Body of pancreas (tissue), 4 donors: ENCODE results near the gene CYP2U1. TPM values are rescaled to one million over a fixed set of nuclear protein-coding genes. Genes with fewer than 3 reads are reported as not detected.
A peak's percentile ranks its signal among the peaks of the same experiment; 100 is the strongest.

Experiments
- ATAC-seq: fragments of 150-250 bp; one replicate; pipeline ENCODE4 v1.9.1; 2016
- DNase-seq, 4 donors: peaks; one replicate each; pipeline ENCODE4 v3.0.0-alpha.2; 2019
- H3K27ac ChIP-seq, 4 donors: fragments of 200-600 bp; sonication (generic); 1 replicate in 3 of 4; 2 replicates in 1 of 4; pipeline versions ENCODE4 v1.5.1 to v1.6.1; 2016 to 2019; ENCODE audit warnings: mild to moderate bottlenecking in 1 of 4, mixed read lengths in 1 of 4, moderate library complexity in 1 of 4
- H3K27me3 ChIP-seq, 2 donors: fragments of 200-600 bp; sonication (generic); one replicate each; pipeline ENCODE4 v1.6.0; 2016; ENCODE audit warnings: mild to moderate bottlenecking in 1 of 2
- H3K36me3 ChIP-seq, 2 donors: fragments of 200-600 bp; sonication (generic); replicated peaks in 1 of 2; 2 replicates each; pipeline ENCODE4 v1.5.1; 2016; ENCODE audit warnings: low read depth in 2 of 2; ENCODE audit not compliant: insufficient read depth in 1 of 2
- H3K4me1 ChIP-seq: fragments of 200-600 bp; sonication (generic); one replicate; pipeline ENCODE4 v1.6.0; 2016
- H3K4me3 ChIP-seq, 2 donors: fragments of 200-600 bp; sonication (generic); 1 replicate in 1 of 2; 2 replicates in 1 of 2; pipeline ENCODE4 v1.5.1; 2016 to 2019
- H3K9me3 ChIP-seq, 3 donors: fragments of 200-600 bp; sonication (generic); 1 replicate in 2 of 3; 2 replicates in 1 of 3; pipeline ENCODE4 v1.5.1; 2016
- CTCF ChIP-seq, 7 experiments: fragments of 450-650 bp in 4 of 7; fragments of 200-600 bp in 3 of 7; sonication (generic) in 3 of 7; IDR thresholded peaks; one replicate each; pipeline ENCODE4 v1.5.1; 2016 to 2019; ENCODE audit warnings: antibody characterized with exemption in 7 of 7
- POLR2A ChIP-seq, 3 donors: fragments of 450-650 bp; IDR thresholded peaks; one replicate each; pipeline ENCODE4 v1.6.1; 2016; ENCODE audit warnings: antibody characterized with exemption in 3 of 3, mild to moderate bottlenecking in 2 of 3
- whole genome bisulfite sequencing, 2 donors: methylation state at CpG; one replicate each; pipeline ENCODE4 v1.1.5; 2017; 5-methylcytosine and 5-hydroxymethylcytosine counted together
- intact Hi-C: fragments of 100-400 bp; cut with DNase I; formaldehyde crosslinking; loops from one replicate; pipeline ENCODE4 v1.15.1; 2023
- total RNA-seq, 2 donors: library from RNA; depleted of rRNA; stranded (reverse); fragments of >200 nt; gene quantifications; one replicate each; pipeline ENCODE4 v1.1.0, GENCODE V29; 2016

CYP2U1 gene
- total RNA-seq, 2 donors from 2014 or later, result 5.7 to 7.6 TPM

DNA sequence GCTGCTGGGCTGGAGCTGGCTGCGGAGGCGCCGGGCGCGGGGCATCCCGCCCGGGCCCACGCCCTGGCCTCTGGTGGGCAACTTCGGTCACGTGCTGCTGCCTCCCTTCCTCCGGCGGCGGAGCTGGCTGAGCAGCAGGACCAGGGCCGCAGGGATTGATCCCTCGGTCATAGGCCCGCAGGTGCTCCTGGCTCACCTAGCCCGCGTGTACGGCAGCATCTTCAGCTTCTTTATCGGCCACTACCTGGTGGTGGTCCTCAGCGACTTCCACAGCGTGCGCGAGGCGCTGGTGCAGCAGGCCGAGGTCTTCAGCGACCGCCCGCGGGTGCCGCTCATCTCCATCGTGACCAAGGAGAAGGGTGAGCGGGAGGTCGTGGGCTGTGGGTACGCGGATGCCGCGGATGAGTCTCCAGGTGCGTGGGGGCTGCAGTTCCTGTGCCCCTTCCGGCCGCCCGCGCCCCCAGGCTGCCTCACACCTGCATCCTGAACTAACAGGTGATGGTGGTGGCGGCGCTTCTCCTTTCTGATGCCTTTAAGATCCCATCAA is 499 bp downstream of the CYP2U1 start:
- Histone ChIP-seq H3K9me3 (no peaks in the 10 kb centered on the region), H3K4me3 (peak overlapping the region; percentile 3 to 60), H3K36me3 (no peaks in the 10 kb centered on the region), H3K27me3 (no peaks in the 10 kb centered on the region), H3K27ac (peak overlapping the region in 3 of 4 donors; percentile 32 to 50 (median 33)), H3K4me1 (peaks cover 19% of the 10 kb centered on the region)
- TF ChIP-seq CTCF (IDR thresholded peaks at IDR 0.05) (no peak), POLR2A (IDR thresholded peaks at IDR 0.05) (no peak)
- intact Hi-C loops, result no loop called here
- 2% methylated on average over 45 of the region's 45 CpGs; no CpG with 5 or more reads in 1 of the 2 donors for WGBS, 2 donors
- DNase-seq (peak in 2 of 4 donors; percentile 3 to 13), ATAC-seq (no peak)

- no peak for ATAC-seq
- no peak for DNase-seq
- TF ChIP-seq POLR2A (IDR thresholded peaks at IDR 0.05), result no peak
- no peak for TF ChIP-seq CTCF (IDR thresholded peaks at IDR 0.05)
- no peak overlapping the region for H3K4me3 ChIP-seq
- intact Hi-C loops, result no loop called here
- H3K27me3 ChIP-seq, result no peaks in the 10 kb centered on the region
- no peaks in the 10 kb centered on the region for H3K36me3 ChIP-seq
- H3K9me3 ChIP-seq, result no peaks in the 10 kb centered on the region
- no peak overlapping the region for H3K27ac ChIP-seq
- H3K4me1 ChIP-seq, result peaks cover 19% of the 10 kb centered on the region
Measured at GRCh38 chr4:107935246-107935645, 3.9 kb downstream of the CYP2U1 start.

DNA sequence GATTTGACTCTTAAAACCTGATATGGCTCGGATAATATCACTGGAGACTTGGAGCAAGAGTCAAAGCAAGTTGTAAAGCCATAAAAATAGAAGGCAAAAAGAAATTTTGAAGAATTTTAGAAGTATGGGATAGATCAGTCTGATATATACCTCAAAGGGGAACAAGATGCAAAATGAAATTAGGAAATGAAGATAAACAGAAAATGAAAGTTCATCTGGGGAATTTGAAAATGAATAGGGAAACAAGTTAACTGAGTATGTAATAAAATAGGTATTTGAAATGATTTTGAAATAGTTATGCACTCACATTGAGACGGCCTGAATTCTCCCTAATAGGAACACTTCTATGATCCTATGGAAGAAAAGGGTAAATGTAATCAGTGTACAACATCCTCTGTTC is 5.7 kb downstream of the CYP2U1 start:
- intact Hi-C loops, result no loop called here
- peaks cover 8% of the 10 kb centered on the region for H3K4me1 ChIP-seq
- no peaks in the 10 kb centered on the region for H3K27me3 ChIP-seq
- H3K9me3 ChIP-seq, result no peaks in the 10 kb centered on the region
- WGBS, 2 donors, result 77 to 86% methylated on average over 2 of the region's 2 CpGs
- ATAC-seq (no peak), DNase-seq (no peak)
- TF ChIP-seq POLR2A (IDR thresholded peaks at IDR 0.05) (no peak), CTCF (IDR thresholded peaks at IDR 0.05) (no peak)
- no peak overlapping the region for H3K4me3 ChIP-seq
- H3K27ac ChIP-seq, result no peak overlapping the region
- no peaks in the 10 kb centered on the region for H3K36me3 ChIP-seq

DNA sequence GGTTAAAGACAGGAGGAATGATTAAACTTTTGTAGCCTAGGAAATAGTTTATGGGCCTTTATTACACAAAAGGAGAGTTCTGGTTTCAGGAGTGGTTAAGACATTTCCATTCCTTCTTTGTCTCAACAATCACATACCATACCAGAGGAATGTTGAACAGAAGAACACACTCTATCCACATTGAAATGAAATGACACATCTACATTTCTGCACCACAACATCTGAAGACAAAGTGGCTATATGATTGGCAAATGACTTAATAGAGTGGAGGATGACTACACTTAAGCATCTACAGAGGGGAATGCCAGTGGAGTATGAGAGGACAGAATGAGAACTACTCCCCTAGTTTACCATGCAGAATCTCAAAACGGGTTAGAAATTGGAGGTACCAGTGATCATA is 8.0 kb downstream of the CYP2U1 start:
- Histone ChIP-seq H3K27ac (no peak overlapping the region), H3K4me1 (no peaks in the 10 kb centered on the region), H3K36me3 (no peaks in the 10 kb centered on the region), H3K9me3 (no peaks in the 10 kb centered on the region), H3K4me3 (no peak overlapping the region), H3K27me3 (no peaks in the 10 kb centered on the region)
- intact Hi-C loops, result no loop called here
- no peak for ATAC-seq
- DNase-seq, result no peak
- TF ChIP-seq POLR2A (IDR thresholded peaks at IDR 0.05) (no peak), CTCF (IDR thresholded peaks at IDR 0.05) (no peak)
- 86 to 90% methylated on average over 1 of the region's 1 CpG for WGBS, 2 donors

DNA sequence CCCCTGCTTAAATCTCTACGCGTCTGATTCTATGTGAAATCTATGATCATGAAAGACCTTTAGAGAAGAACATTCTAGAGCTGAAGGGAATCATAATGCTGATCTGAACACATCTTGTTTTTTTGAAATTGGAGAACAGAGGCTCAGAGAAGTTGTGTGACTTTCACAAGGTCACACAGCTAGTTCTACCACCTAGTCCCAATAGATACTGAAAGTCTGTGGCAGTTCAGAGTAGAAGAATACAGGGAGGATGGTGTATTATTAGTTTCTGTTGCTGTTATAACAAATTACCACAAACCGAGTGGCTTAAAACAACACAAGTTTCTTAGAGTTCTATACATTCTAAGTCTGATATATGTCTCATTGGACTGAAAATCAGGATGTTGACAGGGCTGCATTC is 14.5 kb downstream of the CYP2U1 start:
- Histone ChIP-seq H3K27ac (no peak overlapping the region), H3K36me3 (no peaks in the 10 kb centered on the region), H3K27me3 (no peaks in the 10 kb centered on the region), H3K4me1 (no peaks in the 10 kb centered on the region), H3K4me3 (no peak overlapping the region), H3K9me3 (no peaks in the 10 kb centered on the region)
- TF ChIP-seq CTCF (IDR thresholded peaks at IDR 0.05), result no peak
- TF ChIP-seq POLR2A (IDR thresholded peaks at IDR 0.05), result no peak
- ATAC-seq (no peak), DNase-seq (no peak)
- WGBS, 2 donors, result 91 to 97% methylated on average over 3 of the region's 3 CpGs
- intact Hi-C loops, result no loop called here
